Fibroblast of mammary gland (primary cell): ENCODE measurements around the gene DCAF8.
A peak's percentile ranks its signal among the peaks of the same experiment; 100 is the strongest.

Experiments used
- DNase-seq: peaks from one replicate; pipeline ENCODE4 v3.0.0-alpha.2; 2010; ENCODE audit warnings: low read depth
- H3K4me3 ChIP-seq: 2 replicates; pipeline ENCODE4 v1.5.1; 2011; ENCODE audit warnings: low read depth, mild to moderate bottlenecking, low read length, moderate library complexity; ENCODE audit not compliant: control insufficient read depth
- TF ChIP-seq, protein P1 (sequence below): conservative IDR thresholded peaks from 2 replicates; pipeline ENCODE4 v1.5.1; 2011; ENCODE audit warnings: low read depth, low read length, inconsistent platforms; ENCODE audit not compliant: control insufficient read depth, insufficient read depth

DCAF8 gene

DNA sequence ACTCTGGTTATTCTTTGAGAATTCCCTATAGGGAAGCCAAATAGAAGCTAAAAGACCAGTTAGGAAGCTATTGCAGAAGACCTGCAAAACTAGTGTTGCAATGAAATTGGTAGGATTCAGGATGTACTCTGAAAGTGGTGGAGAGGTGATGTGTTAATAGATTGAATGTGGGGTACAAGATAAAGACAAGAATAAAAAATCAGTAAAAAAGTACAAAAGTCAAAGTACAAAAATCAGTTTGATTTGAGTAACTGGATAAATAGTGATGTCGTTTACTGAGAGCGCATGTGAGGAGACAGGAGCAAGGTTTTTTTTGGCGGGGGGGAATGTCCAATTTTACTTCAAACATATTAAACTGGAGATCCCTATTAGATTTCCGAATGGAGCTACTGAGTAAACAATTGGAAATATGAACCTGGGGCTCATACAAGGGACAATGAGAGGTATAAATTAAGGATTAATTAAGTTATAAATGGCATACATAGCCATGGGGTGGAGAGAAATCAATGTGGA, 2.5 kb upstream of the DCAF8 start:
- DNase-seq: no peak
- no peak overlapping the region for H3K4me3 ChIP-seq
- TF ChIP-seq, protein P1, sequence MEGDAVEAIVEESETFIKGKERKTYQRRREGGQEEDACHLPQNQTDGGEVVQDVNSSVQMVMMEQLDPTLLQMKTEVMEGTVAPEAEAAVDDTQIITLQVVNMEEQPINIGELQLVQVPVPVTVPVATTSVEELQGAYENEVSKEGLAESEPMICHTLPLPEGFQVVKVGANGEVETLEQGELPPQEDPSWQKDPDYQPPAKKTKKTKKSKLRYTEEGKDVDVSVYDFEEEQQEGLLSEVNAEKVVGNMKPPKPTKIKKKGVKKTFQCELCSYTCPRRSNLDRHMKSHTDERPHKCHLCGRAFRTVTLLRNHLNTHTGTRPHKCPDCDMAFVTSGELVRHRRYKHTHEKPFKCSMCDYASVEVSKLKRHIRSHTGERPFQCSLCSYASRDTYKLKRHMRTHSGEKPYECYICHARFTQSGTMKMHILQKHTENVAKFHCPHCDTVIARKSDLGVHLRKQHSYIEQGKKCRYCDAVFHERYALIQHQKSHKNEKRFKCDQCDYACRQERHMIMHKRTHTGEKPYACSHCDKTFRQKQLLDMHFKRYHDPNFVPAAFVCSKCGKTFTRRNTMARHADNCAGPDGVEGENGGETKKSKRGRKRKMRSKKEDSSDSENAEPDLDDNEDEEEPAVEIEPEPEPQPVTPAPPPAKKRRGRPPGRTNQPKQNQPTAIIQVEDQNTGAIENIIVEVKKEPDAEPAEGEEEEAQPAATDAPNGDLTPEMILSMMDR: no peak

DNA sequence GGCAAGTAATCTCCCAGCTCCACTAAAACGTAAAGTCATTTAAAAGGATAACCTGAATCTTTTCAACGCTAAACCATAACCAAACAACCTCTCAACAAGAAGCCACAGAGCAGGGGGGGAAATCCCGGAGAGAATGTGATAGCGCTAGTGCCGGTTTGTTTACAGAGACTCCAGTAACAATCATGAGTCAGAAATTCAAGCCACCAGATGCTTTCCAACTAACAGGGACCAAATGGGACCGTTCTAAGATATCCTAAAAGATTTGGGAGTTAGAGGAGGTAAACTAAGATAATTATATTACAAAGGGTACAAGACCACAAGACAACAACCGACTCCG, 825 bp downstream of the DCAF8 start:
- TF ChIP-seq, protein P1: no peak
- H3K4me3 ChIP-seq: peak overlapping the region; percentile 100
- peak; percentile 85 for DNase-seq

DNA sequence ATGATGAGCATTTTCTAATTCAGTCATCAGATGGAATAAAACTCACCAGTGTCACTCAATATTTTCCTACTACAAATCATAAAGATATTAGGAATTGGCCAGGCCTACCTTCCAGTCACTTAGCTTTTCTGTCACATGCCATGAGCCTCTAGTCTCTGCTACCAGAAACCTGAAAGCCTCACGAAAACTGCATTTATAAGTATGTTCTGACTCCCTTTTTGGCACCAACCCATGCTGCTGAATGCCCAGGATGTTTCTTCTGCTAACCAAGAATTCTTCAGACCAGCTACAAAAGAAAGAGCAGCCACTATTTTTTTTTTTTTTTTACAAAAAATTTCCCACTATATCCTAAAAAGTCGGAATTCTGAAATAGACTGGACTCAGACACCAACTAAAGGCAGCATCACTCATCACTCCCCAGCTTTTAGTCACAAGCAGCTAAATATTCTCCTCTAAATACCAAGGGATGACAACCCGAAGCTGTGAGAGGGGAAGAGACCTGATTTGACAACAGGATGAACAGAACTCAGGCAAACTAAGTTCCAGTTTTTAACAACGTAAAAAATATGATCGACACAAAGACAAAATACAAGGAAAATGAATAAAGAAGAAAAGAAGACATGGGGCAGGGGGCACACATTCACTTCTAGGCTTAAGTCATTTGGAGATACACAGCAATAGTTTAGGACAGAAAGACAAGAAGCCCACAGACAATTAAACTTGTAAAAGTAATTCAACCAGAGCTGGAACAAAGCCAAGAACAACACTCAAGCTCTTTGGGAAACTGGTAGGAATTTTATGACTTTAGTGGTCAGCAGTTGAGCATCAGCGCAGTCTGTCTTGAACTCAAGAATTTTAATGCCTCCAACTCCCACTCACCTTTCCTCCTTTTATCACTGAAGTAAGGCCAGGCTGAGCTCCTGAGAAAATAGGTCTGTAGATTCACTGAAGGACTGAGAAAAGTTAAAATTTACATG, 1.7 kb downstream of the DCAF8 start:
- TF ChIP-seq, protein P1: no peak
- H3K4me3 ChIP-seq: peak overlapping the region; percentile 100
- DNase-seq: peak; percentile 93

DNA sequence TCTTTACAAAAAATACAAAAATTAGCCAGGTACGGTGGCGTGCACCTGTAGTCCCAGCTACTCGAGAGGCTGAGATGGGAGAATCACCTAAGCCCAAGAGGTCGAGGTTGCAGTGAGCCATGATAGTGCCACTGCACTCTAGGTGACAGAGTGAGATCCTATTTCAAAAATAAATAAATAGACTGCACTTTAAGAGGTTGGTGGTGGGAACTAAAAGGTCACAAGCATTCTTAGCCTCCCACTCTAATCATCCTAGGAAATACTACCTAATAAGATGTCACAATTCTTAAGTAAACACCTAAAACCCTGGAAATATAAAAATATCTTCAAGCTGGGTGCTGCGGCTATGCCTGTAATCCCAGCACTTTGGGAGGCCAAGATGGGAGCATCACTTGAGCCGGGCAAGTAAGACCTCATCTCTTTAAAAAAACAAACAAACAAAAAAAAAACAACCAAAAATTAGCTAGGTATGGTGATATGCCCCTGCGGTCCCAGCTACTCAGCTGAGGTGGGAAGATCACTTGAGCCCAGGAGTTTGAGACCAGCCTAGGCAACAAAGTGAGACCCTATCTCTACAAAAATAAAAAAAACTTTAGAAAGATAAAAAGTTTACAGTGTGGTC, 4.1 kb downstream of the DCAF8 start:
- H3K4me3 ChIP-seq: no peak overlapping the region
- TF ChIP-seq, protein P1: no peak
- DNase-seq: no peak

DNA sequence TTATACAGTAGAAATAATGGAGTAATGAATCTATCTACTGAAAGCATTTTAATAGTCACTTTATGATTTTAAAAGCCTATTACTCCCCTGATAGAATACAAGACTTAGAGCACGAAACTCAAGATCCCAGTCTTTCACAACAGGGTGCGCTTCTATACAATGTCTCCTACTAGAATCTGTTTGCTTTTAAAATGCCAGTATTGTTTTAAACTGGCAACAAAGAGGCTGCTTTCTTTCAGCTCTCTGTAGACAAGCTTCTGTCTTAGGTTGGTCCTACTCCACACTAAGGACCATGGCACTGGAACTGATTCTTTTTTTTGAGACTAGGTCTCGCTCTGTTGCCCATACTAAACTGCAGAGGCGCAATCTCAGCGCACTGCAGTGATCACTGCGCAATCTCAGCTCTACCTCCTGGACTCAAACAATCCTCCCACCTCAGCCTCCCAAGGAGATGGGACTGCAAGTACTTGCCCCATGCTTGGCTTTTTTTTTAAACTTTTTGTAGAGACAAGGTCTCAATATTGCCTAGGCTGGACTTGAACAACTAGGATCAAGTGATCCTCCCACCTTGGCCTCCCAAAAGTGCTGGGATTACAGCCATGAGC, 4.8 kb downstream of the DCAF8 start:
- no peak for DNase-seq
- no peak overlapping the region for H3K4me3 ChIP-seq
- TF ChIP-seq, protein P1: no peak

DNA sequence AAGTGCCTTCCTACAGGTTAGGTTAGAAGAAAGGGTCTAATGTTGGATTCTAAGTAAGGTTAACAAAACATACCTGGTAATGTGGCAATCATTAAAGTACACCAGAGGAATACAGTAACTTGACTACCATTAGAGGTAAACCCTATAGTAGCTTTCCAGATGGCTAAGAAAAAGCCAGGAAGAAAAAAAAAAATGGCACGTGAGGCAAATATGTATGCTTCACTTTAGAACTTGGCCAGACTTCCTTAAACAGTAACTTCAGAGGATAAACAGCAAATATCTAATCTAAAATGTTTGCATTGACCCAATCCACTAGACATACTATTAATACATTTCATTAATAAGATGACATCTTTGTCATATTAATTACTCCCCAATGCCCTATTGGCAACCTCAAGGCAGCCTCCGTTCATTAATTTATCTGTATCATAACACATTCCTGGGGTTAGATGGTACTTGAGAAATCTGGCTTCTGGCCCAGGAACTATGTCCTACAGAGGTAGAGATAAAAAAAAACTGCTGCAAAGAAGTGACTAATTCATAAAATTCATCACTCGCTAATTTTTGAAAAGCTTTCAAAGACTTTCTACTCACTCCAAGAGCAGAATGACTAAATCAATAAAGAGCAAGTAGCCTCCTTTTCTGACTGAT, 5.8 kb downstream of the DCAF8 start:
- no peak overlapping the region for H3K4me3 ChIP-seq
- DNase-seq: peak; percentile 82
- TF ChIP-seq, protein P1: no peak
